HepG2 (cell line): ENCODE measurements around the gene ATG7. TPM values are rescaled to one million over a fixed set of nuclear protein-coding genes. Genes with fewer than 3 reads are reported as not detected.

Experiments used
- ELF1 ChIP-seq: sonication (generic); formaldehyde crosslinking; IDR thresholded peaks from 2 replicates; pipeline ENCODE4 v1.4.0; 2020; ENCODE audit warnings: missing genetic modification reagents
- GFI1 ChIP-seq: sonication (generic); formaldehyde crosslinking; IDR thresholded peaks from 2 replicates; pipeline ENCODE4 v1.5.0; 2020; ENCODE audit warnings: missing genetic modification reagents, mild to moderate bottlenecking, borderline replicate concordance
- JUND ChIP-seq: sonication (generic); formaldehyde crosslinking; IDR thresholded peaks from 2 replicates; pipeline ENCODE4 v1.8.0; 2022; ENCODE audit warnings: mild to moderate bottlenecking, missing genetic modification reagents
- MIER3 ChIP-seq: IDR thresholded peaks from 2 replicates; pipeline ENCODE4 v1.6.1; 2016; ENCODE audit warnings: missing compliant biosample characterization, borderline replicate concordance
- MLLT10 ChIP-seq: sonication (generic); formaldehyde crosslinking; IDR thresholded peaks from 2 replicates; pipeline ENCODE4 v1.4.0; 2020; ENCODE audit warnings: missing genetic modification reagents
- NFATC3 ChIP-seq: sonication (generic); formaldehyde crosslinking; IDR thresholded peaks from 2 replicates; pipeline ENCODE4 v1.5.1; 2020; ENCODE audit warnings: mild to moderate bottlenecking, missing genetic modification reagents
- NR0B2 ChIP-seq: sonication (generic); formaldehyde crosslinking; IDR thresholded peaks from 2 replicates; pipeline ENCODE4 v1.4.0; 2020; ENCODE audit warnings: mild to moderate bottlenecking, missing genetic modification reagents
- PAWR ChIP-seq: sonication (generic); formaldehyde crosslinking; IDR thresholded peaks from 2 replicates; pipeline ENCODE4 v1.4.0; 2020; ENCODE audit warnings: missing genetic modification reagents, mild to moderate bottlenecking, borderline replicate concordance
- PITX1 ChIP-seq: sonication (generic); formaldehyde crosslinking; IDR thresholded peaks from 2 replicates; pipeline ENCODE4 v1.5.1; 2020; ENCODE audit warnings: mild to moderate bottlenecking, missing genetic modification reagents
- POLR2AphosphoS2 ChIP-seq: IDR thresholded peaks from 2 replicates; pipeline ENCODE4 v1.6.1; 2011; ENCODE audit warnings: low read depth, low read length, improper control_type of control experiment
- REPIN1 ChIP-seq: sonication (generic); formaldehyde crosslinking; IDR thresholded peaks from 2 replicates; pipeline ENCODE4 v1.8.0; 2022; ENCODE audit warnings: missing genetic modification reagents, low read depth, mild to moderate bottlenecking, borderline replicate concordance
- RFX1 ChIP-seq: fragments of 450-650 bp; IDR thresholded peaks from 2 replicates; pipeline ENCODE4 v1.6.1; 2017
- RFX3 ChIP-seq: IDR thresholded peaks from 2 replicates; pipeline ENCODE4 v1.6.1; 2016; ENCODE audit warnings: missing biosample characterization, missing genetic modification reagents
- TOE1 ChIP-seq: sonication (generic); formaldehyde crosslinking; IDR thresholded peaks from 2 replicates; pipeline ENCODE4 v1.4.0; 2020; ENCODE audit warnings: mild to moderate bottlenecking, missing genetic modification reagents
- U2AF1 ChIP-seq: fragments of 200-400 bp; formaldehyde crosslinking; optimal IDR thresholded peaks from 2 replicates; pipeline ENCODE3; 2017; ENCODE audit warnings: mild to moderate bottlenecking, low read depth, low read length
- U2AF2 ChIP-seq: fragments of 200-400 bp; formaldehyde crosslinking; IDR thresholded peaks from 2 replicates; pipeline ENCODE4 v1.6.1; 2017; ENCODE audit warnings: low read depth, mild to moderate bottlenecking, low read length
- YEATS4 ChIP-seq: sonication (generic); formaldehyde crosslinking; IDR thresholded peaks from 2 replicates; pipeline ENCODE4 v1.4.0; 2020; ENCODE audit warnings: missing genetic modification reagents, borderline replicate concordance
- ZBTB8A ChIP-seq: sonication (generic); formaldehyde crosslinking; IDR thresholded peaks from 2 replicates; pipeline ENCODE4 v1.4.0; 2020; ENCODE audit warnings: mild to moderate bottlenecking, low read depth, missing genetic modification reagents, borderline replicate concordance
- ZFAT ChIP-seq: sonication (generic); formaldehyde crosslinking; conservative IDR thresholded peaks from 2 replicates; pipeline ENCODE4 v1.8.1; 2023; ENCODE audit warnings: missing genetic modification reagents, inconsistent platforms
- ZNF468 ChIP-seq: sonication (generic); formaldehyde crosslinking; IDR thresholded peaks from 2 replicates; pipeline ENCODE4 v1.8.0; 2022; ENCODE audit warnings: mild to moderate bottlenecking, moderate library complexity, missing genetic modification reagents
- ZNF552 ChIP-seq: sonication (generic); formaldehyde crosslinking; IDR thresholded peaks from 2 replicates; pipeline ENCODE4 v1.9.0; 2022; ENCODE audit warnings: missing genetic modification reagents, mild to moderate bottlenecking, borderline replicate concordance
- ZSCAN21 ChIP-seq: sonication (generic); formaldehyde crosslinking; IDR thresholded peaks from 2 replicates; pipeline ENCODE4 v1.8.0; 2022; ENCODE audit warnings: mild to moderate bottlenecking, missing genetic modification reagents, moderate library complexity, borderline replicate concordance
- polyA plus RNA-seq, 8 experiments: library from polyadenylated mRNA; depleted of rRNA in 3 of 8; stranded (reverse) in 7 of 8; unstranded in 1 of 8; fragments of >200 nt; fragmentation: Illumina TruSeq in 4 of 8; extraction: Trizol in 4 of 8; gene quantifications; 2 replicates each; pipeline versions ENCODE4 v1.2.1 to v1.2.3, GENCODE V29; 2011 to 2016; ENCODE audit warnings: low read depth in 4 of 8, missing spikeins in 1 of 8, mixed read lengths in 1 of 8; ENCODE audit not compliant: insufficient read depth in 1 of 8
- total RNA-seq, 5 experiments: library from RNA; depleted of rRNA; stranded (reverse); fragments of >200 nt; fragmentation: Illumina TruSeq; extraction: Trizol; gene quantifications; 2 replicates each; pipeline ENCODE4 v1.2.3, GENCODE V29; 2016; ENCODE audit warnings: low read depth in 1 of 5
- TF ChIP-seq, protein P1 (sequence below): fragments of 450-650 bp; IDR thresholded peaks from 2 replicates; pipeline ENCODE4 v1.6.1; 2016
- TF ChIP-seq, protein P2 (sequence below): sonication (generic); formaldehyde crosslinking; IDR thresholded peaks from 2 replicates; pipeline ENCODE4 v1.4.0; 2020; ENCODE audit warnings: missing genetic modification reagents
- TF ChIP-seq, protein P3 (sequence below): sonication (generic); formaldehyde crosslinking; IDR thresholded peaks from 2 replicates; pipeline ENCODE4 v1.5.1; 2020; ENCODE audit warnings: mild to moderate bottlenecking, missing genetic modification reagents, moderate library complexity

ATG7 gene
- total and polyA plus RNA-seq, 2 of the 13 experiments (the other 11 are each of a cell fraction or from before 2014, with no cell fraction given) = 7.8 to 22.1 TPM

- TF ChIP-seq U2AF2 (no peak), U2AF1 (no peak), RFX3 (CRISPR knock-in tag) (no peak), ZBTB8A (CRISPR knock-in tag) (no peak), RFX1 (no peak), PAWR (CRISPR knock-in tag) (no peak), REPIN1 (CRISPR knock-in tag) (peak; percentile 87; the same call in 1 of the 2 replicates), NR0B2 (0 out of 2 replicates have a peak, but pooled peaks have one; percentile 48), MLLT10 (CRISPR knock-in tag) (no peak), MIER3 (CRISPR knock-in tag) (peak; percentile 27; the same call in 1 of the 2 replicates), YEATS4 (CRISPR knock-in tag) (peak; percentile 85), PITX1 (CRISPR knock-in tag) (0 out of 2 replicates have a peak, but pooled peaks have one; percentile 56), POLR2AphosphoS2 (no peak), GFI1 (CRISPR knock-in tag) (no peak), ZSCAN21 (CRISPR knock-in tag) (peak; percentile 59; the same call in 1 of the 2 replicates), ZFAT (CRISPR knock-in tag) (no peak), TOE1 (0 out of 2 replicates have a peak, but pooled peaks have one; percentile 23), ZNF468 (no peak), JUND (CRISPR knock-in tag) (0 out of 2 replicates have a peak, but pooled peaks have one; percentile 42), ZNF552 (CRISPR knock-in tag) (no peak), NFATC3 (CRISPR knock-in tag) (no peak), ELF1 (CRISPR knock-in tag) (peak; percentile 99)
- TF ChIP-seq, protein P1, sequence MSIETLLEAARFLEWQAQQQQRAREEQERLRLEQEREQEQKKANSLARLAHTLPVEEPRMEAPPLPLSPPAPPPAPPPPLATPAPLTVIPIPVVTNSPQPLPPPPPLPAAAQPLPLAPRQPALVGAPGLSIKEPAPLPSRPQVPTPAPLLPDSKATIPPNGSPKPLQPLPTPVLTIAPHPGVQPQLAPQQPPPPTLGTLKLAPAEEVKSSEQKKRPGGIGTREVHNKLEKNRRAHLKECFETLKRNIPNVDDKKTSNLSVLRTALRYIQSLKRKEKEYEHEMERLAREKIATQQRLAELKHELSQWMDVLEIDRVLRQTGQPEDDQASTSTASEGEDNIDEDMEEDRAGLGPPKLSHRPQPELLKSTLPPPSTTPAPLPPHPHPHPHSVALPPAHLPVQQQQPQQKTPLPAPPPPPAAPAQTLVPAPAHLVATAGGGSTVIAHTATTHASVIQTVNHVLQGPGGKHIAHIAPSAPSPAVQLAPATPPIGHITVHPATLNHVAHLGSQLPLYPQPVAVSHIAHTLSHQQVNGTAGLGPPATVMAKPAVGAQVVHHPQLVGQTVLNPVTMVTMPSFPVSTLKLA = peak; percentile 72
- TF ChIP-seq, protein P2, sequence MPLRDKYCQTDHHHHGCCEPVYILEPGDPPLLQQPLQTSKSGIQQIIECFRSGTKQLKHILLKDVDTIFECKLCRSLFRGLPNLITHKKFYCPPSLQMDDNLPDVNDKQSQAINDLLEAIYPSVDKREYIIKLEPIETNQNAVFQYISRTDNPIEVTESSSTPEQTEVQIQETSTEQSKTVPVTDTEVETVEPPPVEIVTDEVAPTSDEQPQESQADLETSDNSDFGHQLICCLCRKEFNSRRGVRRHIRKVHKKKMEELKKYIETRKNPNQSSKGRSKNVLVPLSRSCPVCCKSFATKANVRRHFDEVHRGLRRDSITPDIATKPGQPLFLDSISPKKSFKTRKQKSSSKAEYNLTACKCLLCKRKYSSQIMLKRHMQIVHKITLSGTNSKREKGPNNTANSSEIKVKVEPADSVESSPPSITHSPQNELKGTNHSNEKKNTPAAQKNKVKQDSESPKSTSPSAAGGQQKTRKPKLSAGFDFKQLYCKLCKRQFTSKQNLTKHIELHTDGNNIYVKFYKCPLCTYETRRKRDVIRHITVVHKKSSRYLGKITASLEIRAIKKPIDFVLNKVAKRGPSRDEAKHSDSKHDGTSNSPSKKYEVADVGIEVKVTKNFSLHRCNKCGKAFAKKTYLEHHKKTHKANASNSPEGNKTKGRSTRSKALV (CRISPR knock-in tag) = peak; percentile 59; the same call in 1 of the 2 replicates
- TF ChIP-seq, protein P3, sequence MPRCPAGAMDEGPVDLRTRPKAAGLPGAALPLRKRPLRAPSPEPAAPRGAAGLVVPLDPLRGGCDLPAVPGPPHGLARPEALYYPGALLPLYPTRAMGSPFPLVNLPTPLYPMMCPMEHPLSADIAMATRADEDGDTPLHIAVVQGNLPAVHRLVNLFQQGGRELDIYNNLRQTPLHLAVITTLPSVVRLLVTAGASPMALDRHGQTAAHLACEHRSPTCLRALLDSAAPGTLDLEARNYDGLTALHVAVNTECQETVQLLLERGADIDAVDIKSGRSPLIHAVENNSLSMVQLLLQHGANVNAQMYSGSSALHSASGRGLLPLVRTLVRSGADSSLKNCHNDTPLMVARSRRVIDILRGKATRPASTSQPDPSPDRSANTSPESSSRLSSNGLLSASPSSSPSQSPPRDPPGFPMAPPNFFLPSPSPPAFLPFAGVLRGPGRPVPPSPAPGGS (CRISPR knock-in tag) = peak; percentile 64; the same call in 1 of the 2 replicates
Observed at GRCh38 chr3:11271986-11272904, at the start of gene ATG7 (continued).
